ENCODE data around the gene PPEF1. TPM values are rescaled to one million over a fixed set of nuclear protein-coding genes. Genes with fewer than 3 reads are reported as not detected.
"Not testable (repeated sequence)": the region's sequence is repeated elsewhere in the genome, so short reads cannot be mapped to it uniquely, and the experiment has no call there.

PPEF1 gene
- total RNA-seq, 1 experiment from 2014 or later = not detected

DNA sequence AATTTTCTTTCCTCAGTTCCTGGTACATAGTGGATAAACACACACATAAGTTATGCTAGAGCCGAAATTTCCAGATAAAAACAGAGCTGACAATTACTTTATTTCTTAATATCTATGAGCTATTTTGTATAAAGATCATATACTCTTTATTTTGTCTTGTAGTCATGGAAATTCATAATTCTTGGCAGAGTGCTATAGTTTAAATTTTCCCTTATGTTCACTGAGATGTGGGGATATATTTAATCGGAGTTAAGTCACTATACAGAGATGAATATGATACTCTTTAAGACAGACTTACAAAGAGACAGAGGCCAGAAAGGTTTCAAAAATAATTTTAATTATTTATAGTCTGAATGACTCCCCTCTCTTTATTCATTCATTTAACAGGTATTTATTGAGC is 89.7 kb downstream of the PPEF1 start:
- H3K9me2 ChIP-seq (replicated peaks; ENCODE audit: insufficient read depth, low read length) = no peaks in the 10 kb centered on the region
- H3K79me2 ChIP-seq (ENCODE audit: low read length) = no peaks in the 10 kb centered on the region
- no peak overlapping the region for H3K27ac ChIP-seq (ENCODE audit: low read length)
- no peaks in the 10 kb centered on the region for H3K4me1 ChIP-seq (ENCODE audit: low read length)
- no peak overlapping the region for H3K4me3 ChIP-seq (ENCODE audit: low read length)
- H3K9ac ChIP-seq (ENCODE audit: low read length) = no peak overlapping the region
- no peaks in the 10 kb centered on the region for H3K36me3 ChIP-seq (ENCODE audit: insufficient read depth, low read length)
- no peak for DNase-seq
- no peaks in the 10 kb centered on the region for H3K27me3 ChIP-seq (ENCODE audit: low read length)
- no peak overlapping the region for H2AFZ ChIP-seq (ENCODE audit: low read length)
- no peaks in the 10 kb centered on the region for H3K9me3 ChIP-seq (ENCODE audit: low read length)
- H3K4me2 ChIP-seq (ENCODE audit: low read depth, low read length, poor library complexity, severe bottlenecking) = no peak overlapping the region
- no peaks in the 10 kb centered on the region for H4K20me1 ChIP-seq (ENCODE audit: insufficient read depth, low read depth, low read length)

- H3K9me2 ChIP-seq (replicated peaks; ENCODE audit: insufficient read depth, low read length) = no peaks in the 10 kb centered on the region
- no peak overlapping the region for H2AFZ ChIP-seq (ENCODE audit: low read length)
- H3K36me3 ChIP-seq (ENCODE audit: insufficient read depth, low read length) = no peaks in the 10 kb centered on the region
- H3K79me2 ChIP-seq (ENCODE audit: low read length) = no peaks in the 10 kb centered on the region
- H3K27ac ChIP-seq (ENCODE audit: low read length) = no peak overlapping the region
- no peaks in the 10 kb centered on the region for H3K27me3 ChIP-seq (ENCODE audit: low read length)
- no peak overlapping the region for H3K4me3 ChIP-seq (ENCODE audit: low read length)
- no peak overlapping the region for H3K9ac ChIP-seq (ENCODE audit: low read length)
- no peak overlapping the region for H3K4me2 ChIP-seq (ENCODE audit: low read depth, low read length, poor library complexity, severe bottlenecking)
- no peaks in the 10 kb centered on the region for H4K20me1 ChIP-seq (ENCODE audit: insufficient read depth, low read depth, low read length)
- no peaks in the 10 kb centered on the region for H3K9me3 ChIP-seq (ENCODE audit: low read length)
- DNase-seq = no peak
- H3K4me1 ChIP-seq (ENCODE audit: low read length) = no peaks in the 10 kb centered on the region
Observed at GRCh38 chrX:18799911-18800310, 92.5 kb downstream of the PPEF1 start.

- Histone ChIP-seq H3K4me1 (ENCODE audit: low read length) (no peaks in the 10 kb centered on the region), H3K4me2 (ENCODE audit: low read depth, low read length, poor library complexity, severe bottlenecking) (no peak overlapping the region), H3K4me3 (ENCODE audit: low read length) (no peak overlapping the region), H3K27me3 (ENCODE audit: low read length) (no peaks in the 10 kb centered on the region), H3K9ac (ENCODE audit: low read length) (no peak overlapping the region), H3K9me2 (replicated peaks; ENCODE audit: insufficient read depth, low read length) (no peaks in the 10 kb centered on the region), H2AFZ (ENCODE audit: low read length) (no peak overlapping the region), H4K20me1 (ENCODE audit: insufficient read depth, low read depth, low read length) (no peaks in the 10 kb centered on the region), H3K79me2 (ENCODE audit: low read length) (no peaks in the 10 kb centered on the region), H3K9me3 (ENCODE audit: low read length) (no peaks in the 10 kb centered on the region), H3K36me3 (ENCODE audit: insufficient read depth, low read length) (no peaks in the 10 kb centered on the region), H3K27ac (ENCODE audit: low read length) (no peak overlapping the region)
- no peak for DNase-seq
Observed at GRCh38 chrX:18809641-18810040, 102.2 kb downstream of the PPEF1 start.

GRCh38 chrX:18810416-18810815 is 103.0 kb downstream of the PPEF1 start:
- Histone ChIP-seq H4K20me1 (ENCODE audit: insufficient read depth, low read depth, low read length) (no peaks in the 10 kb centered on the region), H3K9ac (ENCODE audit: low read length) (no peak overlapping the region), H3K9me3 (ENCODE audit: low read length) (no peaks in the 10 kb centered on the region), H3K27ac (ENCODE audit: low read length) (no peak overlapping the region), H3K27me3 (ENCODE audit: low read length) (no peaks in the 10 kb centered on the region), H3K36me3 (ENCODE audit: insufficient read depth, low read length) (no peaks in the 10 kb centered on the region), H3K9me2 (replicated peaks; ENCODE audit: insufficient read depth, low read length) (no peaks in the 10 kb centered on the region), H3K4me2 (ENCODE audit: low read depth, low read length, poor library complexity, severe bottlenecking) (no peak overlapping the region), H3K4me3 (ENCODE audit: low read length) (no peak overlapping the region), H3K79me2 (ENCODE audit: low read length) (no peaks in the 10 kb centered on the region), H2AFZ (ENCODE audit: low read length) (no peak overlapping the region), H3K4me1 (ENCODE audit: low read length) (no peaks in the 10 kb centered on the region)
- no peak for DNase-seq

- H3K9me3 ChIP-seq (ENCODE audit: low read length) = no peaks in the 10 kb centered on the region
- H4K20me1 ChIP-seq (ENCODE audit: insufficient read depth, low read depth, low read length) = no peaks in the 10 kb centered on the region
- no peaks in the 10 kb centered on the region for H3K9me2 ChIP-seq (replicated peaks; ENCODE audit: insufficient read depth, low read length)
- H3K4me1 ChIP-seq (ENCODE audit: low read length) = no peaks in the 10 kb centered on the region
- H3K27ac ChIP-seq (ENCODE audit: low read length) = no peak overlapping the region
- H3K36me3 ChIP-seq (ENCODE audit: insufficient read depth, low read length) = no peaks in the 10 kb centered on the region
- H2AFZ ChIP-seq (ENCODE audit: low read length) = no peak overlapping the region
- no peak overlapping the region for H3K9ac ChIP-seq (ENCODE audit: low read length)
- no peak for DNase-seq
- H3K79me2 ChIP-seq (ENCODE audit: low read length) = no peaks in the 10 kb centered on the region
- H3K27me3 ChIP-seq (ENCODE audit: low read length) = no peaks in the 10 kb centered on the region
- no peak overlapping the region for H3K4me3 ChIP-seq (ENCODE audit: low read length)
- H3K4me2 ChIP-seq (ENCODE audit: low read depth, low read length, poor library complexity, severe bottlenecking) = no peak overlapping the region
Observed at GRCh38 chrX:18825375-18825774, 117.9 kb downstream of the PPEF1 start.

GRCh38 chrX:18828832-18829404 is 121.5 kb downstream of the PPEF1 start:
- H3K4me3 ChIP-seq (ENCODE audit: low read length) = no peak overlapping the region
- no peaks in the 10 kb centered on the region for H3K9me3 ChIP-seq (ENCODE audit: low read length)
- no peaks in the 10 kb centered on the region for H4K20me1 ChIP-seq (ENCODE audit: insufficient read depth, low read depth, low read length)
- no peaks in the 10 kb centered on the region for H3K36me3 ChIP-seq (ENCODE audit: insufficient read depth, low read length)
- H3K79me2 ChIP-seq (ENCODE audit: low read length) = no peaks in the 10 kb centered on the region
- no peak overlapping the region for H2AFZ ChIP-seq (ENCODE audit: low read length)
- DNase-seq = no peak
- H3K27me3 ChIP-seq (ENCODE audit: low read length) = no peaks in the 10 kb centered on the region
- H3K4me2 ChIP-seq (ENCODE audit: low read depth, low read length, poor library complexity, severe bottlenecking) = no peak overlapping the region
- H3K4me1 ChIP-seq (ENCODE audit: low read length) = no peaks in the 10 kb centered on the region
- no peaks in the 10 kb centered on the region for H3K9me2 ChIP-seq (replicated peaks; ENCODE audit: insufficient read depth, low read length)
- H3K27ac ChIP-seq (ENCODE audit: low read length) = no peak overlapping the region
- H3K9ac ChIP-seq (ENCODE audit: low read length) = no peak overlapping the region

DNA sequence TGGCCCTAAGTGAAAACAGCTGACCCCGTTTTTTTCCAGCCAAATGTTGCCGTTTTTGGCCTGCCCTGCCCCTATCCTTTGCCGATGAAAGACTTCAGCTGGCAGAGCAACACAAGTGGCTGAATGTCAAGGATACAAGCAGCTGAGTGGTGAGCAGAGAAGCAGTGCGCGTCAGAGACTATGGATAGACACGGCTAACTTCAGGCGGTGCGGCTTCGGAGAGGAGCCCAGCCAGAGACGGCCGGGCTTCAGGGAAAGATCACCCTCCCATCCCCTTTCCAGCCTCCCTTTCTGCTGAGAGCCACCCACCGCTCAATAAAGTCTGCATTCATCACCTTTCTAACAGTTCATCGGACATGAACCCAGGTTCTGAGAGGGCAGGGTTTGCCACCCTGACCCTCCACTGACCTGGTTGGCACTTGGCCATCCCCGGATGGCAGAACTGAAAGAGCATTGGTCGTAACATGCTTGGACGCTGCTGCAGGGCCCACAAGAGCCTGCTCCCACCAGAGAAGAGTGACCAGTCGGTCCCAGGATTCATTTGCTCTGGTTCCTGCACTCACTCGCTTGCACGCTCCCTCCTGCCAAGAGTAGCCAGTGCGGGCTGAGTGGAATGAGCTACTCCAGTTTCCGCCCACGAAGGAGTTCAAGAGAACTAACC is 125.8 kb downstream of the PPEF1 start:
- no peak for DNase-seq
- H3K79me2 ChIP-seq (ENCODE audit: low read length) = no peaks in the 10 kb centered on the region
- no peak overlapping the region for H2AFZ ChIP-seq (ENCODE audit: low read length)
- H3K9ac ChIP-seq (ENCODE audit: low read length) = no peak overlapping the region
- no peaks in the 10 kb centered on the region for H4K20me1 ChIP-seq (ENCODE audit: insufficient read depth, low read depth, low read length)
- H3K27me3 ChIP-seq (ENCODE audit: low read length) = no peaks in the 10 kb centered on the region
- no peaks in the 10 kb centered on the region for H3K9me3 ChIP-seq (ENCODE audit: low read length)
- no peak overlapping the region for H3K4me3 ChIP-seq (ENCODE audit: low read length)
- H3K9me2 ChIP-seq (replicated peaks; ENCODE audit: insufficient read depth, low read length) = no peaks in the 10 kb centered on the region
- H3K36me3 ChIP-seq (ENCODE audit: insufficient read depth, low read length) = no peaks in the 10 kb centered on the region
- no peak overlapping the region for H3K4me2 ChIP-seq (ENCODE audit: low read depth, low read length, poor library complexity, severe bottlenecking)
- H3K4me1 ChIP-seq (ENCODE audit: low read length) = no peaks in the 10 kb centered on the region
- H3K27ac ChIP-seq (ENCODE audit: low read length) = no peak overlapping the region

GRCh38 chrX:18847901-18848300 is 140.5 kb downstream of the PPEF1 start:
- DNase-seq; H3K27ac ChIP-seq (ENCODE audit: low read length); H4K20me1 ChIP-seq (ENCODE audit: insufficient read depth, low read depth, low read length); H3K4me2 ChIP-seq (ENCODE audit: low read depth, low read length, poor library complexity, severe bottlenecking); H3K9me2 ChIP-seq (replicated peaks; ENCODE audit: insufficient read depth, low read length); H3K9me3 ChIP-seq (ENCODE audit: low read length); H3K79me2 ChIP-seq (ENCODE audit: low read length); H3K27me3 ChIP-seq (ENCODE audit: low read length); H3K4me1 ChIP-seq (ENCODE audit: low read length); H3K36me3 ChIP-seq (ENCODE audit: insufficient read depth, low read length); H3K4me3 ChIP-seq (ENCODE audit: low read length); H3K9ac ChIP-seq (ENCODE audit: low read length); H2AFZ ChIP-seq (ENCODE audit: low read length): not testable (repeated sequence)

All from Karpas-422 (cell line).